ENCODE measurements around the gene FRMPD2. TPM values are rescaled to one million over a fixed set of nuclear protein-coding genes. Genes with fewer than 3 reads are reported as not detected.

The FRMPD2 gene
- total and polyA plus RNA-seq, 4 donors, result 1.8 to 26.7 (median 7.0) TPM

DNA sequence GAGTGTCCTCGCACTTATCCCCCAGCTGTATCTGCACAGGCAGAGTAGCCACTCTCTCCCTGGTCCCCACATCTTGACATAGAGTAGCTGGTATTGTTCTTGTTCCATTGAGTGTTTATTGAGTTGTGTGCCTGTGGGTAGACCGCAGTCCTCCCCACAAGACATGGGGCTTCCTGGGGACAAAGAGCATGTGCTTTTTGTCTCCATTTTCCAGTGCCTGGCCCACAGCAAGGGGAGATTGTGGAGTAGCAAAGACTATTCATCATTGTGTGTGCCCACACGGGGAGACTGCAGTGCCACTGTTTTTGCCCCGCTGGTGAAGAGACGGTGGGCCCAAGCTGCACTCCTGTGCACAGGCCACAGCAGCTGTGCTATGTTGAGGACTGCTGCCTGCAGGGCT lies 63.5 kb downstream of the FRMPD2 start:
- WGBS, 2 donors, result 92 to 98% methylated on average over 5 of the region's 5 CpGs
- Histone ChIP-seq H3K4me3 (no peak overlapping the region), H3K4me1 (ENCODE audit: control insufficient read depth in 5 of 5, insufficient read depth in 5 of 5, low read length in 5 of 5) (peaks cover 0 to 4% (median 0%) of the 10 kb centered on the region in 5 donors), H3K9me3 (ENCODE audit: control insufficient read depth in 4 of 4, insufficient read depth in 3 of 4, low read length in 3 of 4) (peaks cover 0 to 4% (median 1%) of the 10 kb centered on the region in 4 donors), H3K36me3 (ENCODE audit: control insufficient read depth in 4 of 4, insufficient read depth in 4 of 4, low read length in 4 of 4) (no peaks in the 10 kb centered on the region), H3K27me3 (ENCODE audit: control insufficient read depth in 3 of 3, insufficient read depth in 3 of 3, low read length in 2 of 3) (no peaks in the 10 kb centered on the region), H3K9ac (ENCODE audit: insufficient read depth in 1 of 2, low read length in 2 of 2) (no peak overlapping the region), H3K27ac (ENCODE audit: low read depth in 1 of 2, low read length in 1 of 2) (no peak overlapping the region)
- TF ChIP-seq, protein P1, sequence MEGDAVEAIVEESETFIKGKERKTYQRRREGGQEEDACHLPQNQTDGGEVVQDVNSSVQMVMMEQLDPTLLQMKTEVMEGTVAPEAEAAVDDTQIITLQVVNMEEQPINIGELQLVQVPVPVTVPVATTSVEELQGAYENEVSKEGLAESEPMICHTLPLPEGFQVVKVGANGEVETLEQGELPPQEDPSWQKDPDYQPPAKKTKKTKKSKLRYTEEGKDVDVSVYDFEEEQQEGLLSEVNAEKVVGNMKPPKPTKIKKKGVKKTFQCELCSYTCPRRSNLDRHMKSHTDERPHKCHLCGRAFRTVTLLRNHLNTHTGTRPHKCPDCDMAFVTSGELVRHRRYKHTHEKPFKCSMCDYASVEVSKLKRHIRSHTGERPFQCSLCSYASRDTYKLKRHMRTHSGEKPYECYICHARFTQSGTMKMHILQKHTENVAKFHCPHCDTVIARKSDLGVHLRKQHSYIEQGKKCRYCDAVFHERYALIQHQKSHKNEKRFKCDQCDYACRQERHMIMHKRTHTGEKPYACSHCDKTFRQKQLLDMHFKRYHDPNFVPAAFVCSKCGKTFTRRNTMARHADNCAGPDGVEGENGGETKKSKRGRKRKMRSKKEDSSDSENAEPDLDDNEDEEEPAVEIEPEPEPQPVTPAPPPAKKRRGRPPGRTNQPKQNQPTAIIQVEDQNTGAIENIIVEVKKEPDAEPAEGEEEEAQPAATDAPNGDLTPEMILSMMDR (IDR thresholded peaks at IDR 0.05; ENCODE audit: control extremely low read depth, extremely low read depth), result no peak
- no peak for ATAC-seq (ENCODE audit: insufficient read depth, low FRiP score)
- no peak for DNase-seq

DNA sequence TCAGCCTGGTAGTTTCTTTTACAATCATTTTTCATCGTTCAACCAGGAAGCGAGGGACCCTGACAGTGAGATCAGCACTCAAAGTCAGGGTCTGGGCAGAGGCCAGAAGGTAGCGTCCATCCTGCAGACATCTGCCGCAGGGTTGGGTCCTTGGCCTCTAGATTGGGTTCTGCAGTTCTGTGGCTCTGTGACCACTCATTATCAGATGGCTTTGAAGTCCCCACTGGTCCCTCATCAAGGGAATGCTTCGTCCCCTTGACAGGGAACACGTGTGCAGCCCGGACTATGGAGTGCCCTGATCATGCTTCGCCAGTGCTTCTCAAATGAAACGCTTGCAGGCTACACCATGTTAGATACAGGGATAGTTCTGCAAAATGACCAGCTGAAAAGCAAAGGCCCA lies 64.1 kb downstream of the FRMPD2 start:
- H3K9me3 ChIP-seq (ENCODE audit: control insufficient read depth in 4 of 4, insufficient read depth in 3 of 4, low read length in 3 of 4), result no peaks in the 10 kb centered on the region
- no peak overlapping the region for H3K4me3 ChIP-seq
- no peaks in the 10 kb centered on the region for H3K27me3 ChIP-seq (ENCODE audit: control insufficient read depth in 3 of 3, insufficient read depth in 3 of 3, low read length in 2 of 3)
- peaks cover 0 to 4% (median 0%) of the 10 kb centered on the region in 5 donors for H3K4me1 ChIP-seq (ENCODE audit: control insufficient read depth in 5 of 5, insufficient read depth in 5 of 5, low read length in 5 of 5)
- ATAC-seq (ENCODE audit: insufficient read depth, low FRiP score), result no peak
- H3K27ac ChIP-seq (ENCODE audit: low read depth in 1 of 2, low read length in 1 of 2), result no peak overlapping the region
- no peaks in the 10 kb centered on the region for H3K36me3 ChIP-seq (ENCODE audit: control insufficient read depth in 4 of 4, insufficient read depth in 4 of 4, low read length in 4 of 4)
- TF ChIP-seq, protein P1 (IDR thresholded peaks at IDR 0.05; ENCODE audit: control extremely low read depth, extremely low read depth), result no peak
- DNase-seq, result no peak
- 90 to 93% methylated on average over 9 of the region's 9 CpGs for WGBS, 2 donors
- H3K9ac ChIP-seq (ENCODE audit: insufficient read depth in 1 of 2, low read length in 2 of 2), result no peak overlapping the region

DNA sequence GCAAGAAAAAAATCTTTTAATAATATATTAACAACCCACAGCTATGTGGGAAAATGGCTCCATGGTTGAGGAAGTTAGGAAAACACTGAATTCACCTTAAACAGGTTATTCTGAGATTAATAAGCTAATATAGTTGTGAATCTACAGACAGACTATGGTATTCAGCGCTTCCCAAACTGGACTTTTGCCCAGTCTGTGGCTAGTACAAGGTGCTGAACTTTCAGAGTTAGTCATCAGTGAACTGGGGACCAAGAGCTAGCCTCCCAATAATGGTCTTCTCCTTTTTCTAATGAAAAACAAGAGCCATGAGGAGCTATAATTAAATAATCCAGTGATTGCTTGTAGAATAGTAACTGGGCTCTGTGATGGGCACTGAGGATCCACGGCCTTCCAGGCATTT lies 65.3 kb downstream of the FRMPD2 start:
- Histone ChIP-seq H3K36me3 (ENCODE audit: control insufficient read depth in 4 of 4, insufficient read depth in 4 of 4, low read length in 4 of 4) (no peaks in the 10 kb centered on the region), H3K27ac (ENCODE audit: low read depth in 1 of 2, low read length in 1 of 2) (no peak overlapping the region), H3K9ac (ENCODE audit: insufficient read depth in 1 of 2, low read length in 2 of 2) (no peak overlapping the region), H3K4me1 (ENCODE audit: control insufficient read depth in 5 of 5, insufficient read depth in 5 of 5, low read length in 5 of 5) (peaks cover 0 to 4% (median 0%) of the 10 kb centered on the region in 5 donors), H3K9me3 (ENCODE audit: control insufficient read depth in 4 of 4, insufficient read depth in 3 of 4, low read length in 3 of 4) (no peaks in the 10 kb centered on the region), H3K4me3 (no peak overlapping the region), H3K27me3 (ENCODE audit: control insufficient read depth in 3 of 3, insufficient read depth in 3 of 3, low read length in 2 of 3) (no peaks in the 10 kb centered on the region)
- no peak for ATAC-seq (ENCODE audit: insufficient read depth, low FRiP score)
- WGBS, 2 donors, result 82 to 85% methylated on average over 2 of the region's 2 CpGs
- TF ChIP-seq, protein P1 (IDR thresholded peaks at IDR 0.05; ENCODE audit: control extremely low read depth, extremely low read depth), result no peak
- DNase-seq, result no peak

DNA sequence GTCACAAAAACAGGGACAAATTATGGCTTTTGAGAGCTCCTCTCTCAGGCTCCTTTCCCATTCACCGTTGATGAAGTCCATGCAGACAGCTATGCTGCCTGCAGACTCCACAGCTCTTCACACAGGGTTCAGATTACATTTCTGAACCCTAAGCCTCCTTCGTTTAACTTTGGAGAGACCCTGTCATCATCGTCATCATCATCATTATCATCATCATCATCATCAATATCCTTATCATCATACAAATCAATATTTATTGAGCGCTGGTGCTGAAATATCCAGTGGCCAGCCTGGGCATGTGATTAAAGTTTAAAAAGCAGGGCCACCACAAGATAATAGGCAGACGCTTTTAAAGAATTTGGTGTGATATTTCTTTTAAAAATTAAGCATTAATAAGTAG lies 66.6 kb downstream of the FRMPD2 start:
- Histone ChIP-seq H3K4me1 (ENCODE audit: control insufficient read depth in 5 of 5, insufficient read depth in 5 of 5, low read length in 5 of 5) (peaks cover 0 to 4% (median 0%) of the 10 kb centered on the region in 5 donors), H3K27ac (ENCODE audit: low read depth in 1 of 2, low read length in 1 of 2) (no peak overlapping the region), H3K4me3 (no peak overlapping the region), H3K9ac (ENCODE audit: insufficient read depth in 1 of 2, low read length in 2 of 2) (no peak overlapping the region), H3K9me3 (ENCODE audit: control insufficient read depth in 4 of 4, insufficient read depth in 3 of 4, low read length in 3 of 4) (no peaks in the 10 kb centered on the region), H3K36me3 (ENCODE audit: control insufficient read depth in 4 of 4, insufficient read depth in 4 of 4, low read length in 4 of 4) (no peaks in the 10 kb centered on the region), H3K27me3 (ENCODE audit: control insufficient read depth in 3 of 3, insufficient read depth in 3 of 3, low read length in 2 of 3) (no peaks in the 10 kb centered on the region)
- TF ChIP-seq, protein P1 (IDR thresholded peaks at IDR 0.05; ENCODE audit: control extremely low read depth, extremely low read depth), result no peak
- no peak for ATAC-seq (ENCODE audit: insufficient read depth, low FRiP score)
- no peak for DNase-seq
- WGBS, 2 donors, result 88 to 91% methylated on average over 5 of the region's 5 CpGs
